Activated naive CD4-positive, alpha-beta T cell treated with anti-CD3 and anti-CD28 coated beads, Interleukin-2, amount 10 ng/mL, durations not matched to agents 7 days and 5 days (primary cell): Measurements from ENCODE around the gene UST.
"Not testable (repeated sequence)": the region's sequence is repeated elsewhere in the genome, so short reads cannot be mapped to it uniquely, and the experiment has no call there.

Source experiments
- CTCF ChIA-PET: fragments of 350-600 bp; sonication (Branson Sonifier 250); formaldehyde crosslinking; loops from one replicate; lab custom pipeline; 2021; ENCODE audit warnings: antibody characterized with exemption; lab: Charles Lee
- DNase-seq: peaks from one replicate; pipeline ENCODE4 v3.0.0-alpha.2; 2020
- H3K27ac Mint-ChIP-seq: one replicate; pipeline ENCODE4 v1.8.0; 2021; ENCODE audit warnings: mild to moderate bottlenecking, moderate library complexity, mixed read lengths
- H3K27me3 Mint-ChIP-seq: one replicate; pipeline ENCODE4 v1.8.0; 2021; ENCODE audit warnings: mild to moderate bottlenecking, mixed read lengths
- H3K36me3 Mint-ChIP-seq: one replicate; pipeline ENCODE4 v1.8.0; 2021; ENCODE audit warnings: mixed read lengths
- H3K4me1 Mint-ChIP-seq: one replicate; pipeline ENCODE4 v1.8.0; 2021; ENCODE audit warnings: mixed read lengths
- H3K4me3 Mint-ChIP-seq: one replicate; pipeline ENCODE4 v1.8.0; 2021; ENCODE audit warnings: mild to moderate bottlenecking, moderate library complexity, mixed read lengths
- H3K9me3 Mint-ChIP-seq: one replicate; pipeline ENCODE4 v1.8.0; 2021; ENCODE audit warnings: mixed read lengths

UST gene

DNA sequence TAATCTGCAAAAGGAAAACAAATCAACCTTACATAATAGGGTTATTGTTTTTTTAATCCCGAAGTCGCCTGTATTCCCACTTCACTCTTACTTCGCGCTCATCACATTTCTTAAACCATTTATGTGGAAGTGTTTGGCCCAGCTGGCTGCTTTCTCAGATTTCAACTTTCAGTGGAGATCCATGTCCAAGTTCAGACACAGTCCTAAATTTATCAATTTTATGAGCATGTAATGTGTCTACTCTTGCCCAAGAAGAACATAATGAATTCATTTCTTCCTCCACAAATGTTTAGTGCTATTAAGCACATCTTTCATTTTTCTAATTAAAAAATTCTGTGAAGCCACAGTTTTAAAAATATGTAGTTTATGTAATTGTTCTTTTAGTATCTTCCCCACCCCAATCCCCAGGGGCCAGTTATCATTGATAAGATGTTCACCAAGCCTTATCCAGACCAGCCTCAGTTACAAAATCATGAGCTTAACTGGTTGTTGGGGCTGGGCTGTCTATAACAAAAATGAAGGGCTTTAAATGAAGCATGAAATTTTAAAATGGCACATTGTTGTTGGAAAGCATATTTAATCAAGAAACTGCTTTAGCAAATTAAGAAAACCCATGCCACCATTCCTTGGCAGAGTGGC, 151.7 kb downstream of the UST start:
- CTCF ChIA-PET, result no interaction called here
- no peak overlapping the region for H3K4me3 Mint-ChIP-seq
- peaks cover 10% of the 10 kb centered on the region for H3K27me3 Mint-ChIP-seq
- no peak overlapping the region for H3K27ac Mint-ChIP-seq
- no peaks in the 10 kb centered on the region for H3K36me3 Mint-ChIP-seq
- DNase-seq, result no peak
- H3K4me1 Mint-ChIP-seq, result no peaks in the 10 kb centered on the region
- H3K9me3 Mint-ChIP-seq, result no peaks in the 10 kb centered on the region

DNA sequence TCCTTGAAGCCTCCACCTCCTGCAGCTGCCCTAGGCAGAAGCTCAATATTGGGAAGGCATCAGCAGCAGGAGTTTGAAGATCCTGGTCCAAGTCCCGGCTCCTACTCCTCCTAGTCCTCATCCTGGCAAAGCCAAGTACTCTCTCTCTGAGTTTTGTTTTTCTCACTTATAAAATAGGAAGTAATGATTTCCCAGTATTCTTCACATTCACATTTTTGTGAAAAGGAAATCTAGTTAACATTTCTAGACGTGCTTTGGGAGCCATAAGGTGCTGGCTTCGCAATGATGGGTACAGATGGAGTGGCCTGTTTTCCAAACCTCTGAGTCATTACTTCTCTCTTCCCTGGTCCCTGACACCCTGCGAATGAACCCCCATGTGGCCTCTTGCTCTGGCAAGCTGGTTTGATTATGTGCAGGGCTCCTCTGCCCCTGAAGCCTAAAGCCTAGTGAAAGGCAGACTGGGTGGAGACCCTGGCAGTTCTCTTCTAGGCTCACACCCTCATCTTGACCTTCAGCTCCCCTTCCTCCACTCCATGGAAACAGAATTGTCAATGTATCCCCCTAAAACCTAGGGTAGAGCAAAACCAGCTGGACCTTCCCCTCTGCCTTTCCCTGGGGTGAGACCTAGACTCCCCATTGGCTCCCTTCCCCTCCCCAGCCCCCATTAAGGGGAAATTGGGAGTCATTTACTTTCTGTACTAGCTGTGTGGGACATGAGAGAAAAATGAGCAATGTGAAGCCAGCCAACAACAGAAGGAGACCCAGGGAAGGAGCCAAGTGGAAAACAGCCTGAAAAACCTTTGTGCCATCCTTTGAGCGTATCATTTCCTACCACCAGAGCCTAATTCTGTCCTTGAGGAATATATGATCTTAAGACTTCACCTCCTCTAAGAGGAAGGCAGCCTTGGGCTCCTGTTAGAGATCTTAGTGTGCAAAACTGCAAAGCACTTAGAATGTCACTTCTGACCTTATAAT, 158.4 kb downstream of the UST start:
- no peaks in the 10 kb centered on the region for H3K36me3 Mint-ChIP-seq
- no peaks in the 10 kb centered on the region for H3K4me1 Mint-ChIP-seq
- H3K4me3 Mint-ChIP-seq, result no peak overlapping the region
- no peak overlapping the region for H3K27ac Mint-ChIP-seq
- DNase-seq, result no peak
- no peaks in the 10 kb centered on the region for H3K9me3 Mint-ChIP-seq
- CTCF ChIA-PET, result no interaction called here
- peaks cover 11% of the 10 kb centered on the region for H3K27me3 Mint-ChIP-seq

DNA sequence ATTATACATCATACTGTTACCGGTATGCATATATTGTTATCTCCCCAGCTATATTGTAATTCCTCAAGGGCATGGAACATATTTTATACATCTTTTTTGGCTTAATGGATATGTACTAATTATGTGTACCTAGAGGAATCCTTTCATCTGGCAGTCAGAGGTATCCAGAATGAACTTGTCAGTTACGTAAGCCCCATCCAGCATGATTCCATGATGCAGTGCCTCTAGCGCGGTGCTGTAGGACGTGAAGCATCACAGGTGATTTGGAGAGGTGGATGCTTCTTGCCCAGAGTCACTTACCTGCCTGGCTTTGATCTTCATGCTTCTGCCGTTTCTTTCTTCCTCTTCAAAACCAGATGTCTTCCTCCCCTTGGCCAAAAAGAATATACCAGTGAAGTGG, 159.1 kb downstream of the UST start:
- Mint-ChIP-seq H3K27me3 (peaks cover 18% of the 10 kb centered on the region), H3K4me1 (no peaks in the 10 kb centered on the region), H3K4me3 (no peak overlapping the region), H3K9me3 (no peaks in the 10 kb centered on the region), H3K36me3 (no peaks in the 10 kb centered on the region), H3K27ac (no peak overlapping the region)
- CTCF ChIA-PET, result no interaction called here
- no peak for DNase-seq

DNA sequence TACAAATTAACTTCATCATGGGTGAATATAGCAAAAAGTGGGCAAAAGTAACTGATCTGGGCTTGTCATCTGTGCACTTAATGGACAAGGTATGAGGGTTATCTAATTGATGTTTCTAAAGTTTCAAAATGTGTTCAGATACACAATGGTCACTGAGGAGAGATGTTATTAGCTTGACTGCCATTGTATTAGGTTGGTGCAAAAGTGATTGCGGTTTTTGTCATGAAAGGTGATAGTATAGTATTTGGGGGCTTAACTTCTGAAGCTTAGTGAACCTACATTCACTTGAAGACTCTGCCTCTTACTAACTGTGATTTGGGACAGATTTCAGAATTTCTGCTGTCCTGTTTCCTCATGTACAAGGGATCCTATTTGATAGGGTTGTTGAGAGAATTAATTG, 159.6 kb downstream of the UST start:
- Mint-ChIP-seq H3K27me3 (peaks cover 20% of the 10 kb centered on the region), H3K4me3 (no peak overlapping the region), H3K9me3 (no peaks in the 10 kb centered on the region), H3K27ac (no peak overlapping the region), H3K4me1 (no peaks in the 10 kb centered on the region), H3K36me3 (no peaks in the 10 kb centered on the region)
- no peak for DNase-seq
- CTCF ChIA-PET, result no interaction called here

DNA sequence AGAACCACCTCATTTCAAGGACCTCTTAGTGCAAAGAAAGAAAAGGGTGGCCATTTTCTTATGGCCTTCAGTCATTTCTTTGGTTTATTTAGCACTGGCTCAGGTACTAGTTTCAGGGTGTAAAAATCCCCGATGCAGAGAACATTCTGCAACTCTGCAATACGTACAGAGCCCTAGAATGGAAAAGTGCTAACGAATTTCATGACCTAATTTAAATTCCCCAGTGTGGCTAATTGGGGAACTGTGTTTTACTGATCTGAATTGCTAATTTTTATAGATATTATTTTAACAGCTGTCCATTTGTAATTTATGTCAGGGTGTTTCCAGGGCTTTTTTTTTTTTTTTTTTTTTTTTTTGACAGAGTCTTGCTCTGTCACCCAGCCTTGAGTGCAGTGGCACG, 160.7 kb downstream of the UST start:
- no peak overlapping the region for H3K27ac Mint-ChIP-seq
- CTCF ChIA-PET, result no interaction called here
- no peak for DNase-seq
- no peaks in the 10 kb centered on the region for H3K9me3 Mint-ChIP-seq
- H3K4me3 Mint-ChIP-seq, result no peak overlapping the region
- H3K27me3 Mint-ChIP-seq, result peaks cover 18% of the 10 kb centered on the region
- H3K4me1 Mint-ChIP-seq, result no peaks in the 10 kb centered on the region
- no peaks in the 10 kb centered on the region for H3K36me3 Mint-ChIP-seq

DNA sequence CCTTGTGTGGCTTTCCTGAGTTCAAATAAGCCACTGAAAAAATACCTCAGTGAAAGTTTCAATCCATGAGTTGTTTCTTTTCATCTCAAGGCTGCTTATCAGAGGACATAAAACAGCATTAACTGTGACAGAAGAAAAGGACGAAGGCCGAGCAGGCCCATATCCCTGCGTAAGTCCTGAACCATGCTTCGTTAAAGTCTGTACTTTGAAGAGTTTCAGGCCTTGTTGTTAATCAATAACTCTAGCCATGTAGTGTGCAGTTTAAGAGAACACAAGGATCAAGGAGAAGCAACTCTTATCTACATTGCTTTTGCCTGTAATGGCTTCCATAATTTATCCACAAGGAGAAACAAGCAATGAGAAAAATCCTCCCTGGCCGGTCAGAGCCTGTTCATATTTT, 165.4 kb downstream of the UST start:
- Mint-ChIP-seq H3K9me3 (peaks cover 5% of the 10 kb centered on the region), H3K4me3 (no peak overlapping the region), H3K27me3 (peaks cover 11% of the 10 kb centered on the region), H3K4me1 (no peaks in the 10 kb centered on the region), H3K27ac (no peak overlapping the region), H3K36me3 (no peaks in the 10 kb centered on the region)
- CTCF ChIA-PET, result no interaction called here
- no peak for DNase-seq

DNA sequence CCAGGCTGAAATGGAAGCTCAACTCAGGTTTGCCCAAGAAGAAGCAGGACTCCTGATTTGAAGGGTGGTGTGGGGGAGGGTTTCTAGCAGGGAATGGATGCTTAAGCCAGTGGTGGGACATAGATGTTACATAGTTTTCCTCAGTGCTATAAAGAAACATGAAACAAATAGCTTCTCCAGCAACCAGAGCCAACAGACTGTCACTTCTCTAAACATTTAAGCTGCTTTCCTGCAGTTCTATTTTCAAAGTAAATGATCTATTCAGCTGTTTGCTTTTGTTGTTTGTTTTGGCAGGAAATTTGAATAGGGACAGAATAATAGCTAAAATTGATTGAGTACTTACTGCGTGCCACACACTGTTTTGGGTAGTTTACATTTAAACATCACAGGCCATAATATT, 169.0 kb downstream of the UST start:
- H3K27ac Mint-ChIP-seq, result no peak overlapping the region

DNA sequence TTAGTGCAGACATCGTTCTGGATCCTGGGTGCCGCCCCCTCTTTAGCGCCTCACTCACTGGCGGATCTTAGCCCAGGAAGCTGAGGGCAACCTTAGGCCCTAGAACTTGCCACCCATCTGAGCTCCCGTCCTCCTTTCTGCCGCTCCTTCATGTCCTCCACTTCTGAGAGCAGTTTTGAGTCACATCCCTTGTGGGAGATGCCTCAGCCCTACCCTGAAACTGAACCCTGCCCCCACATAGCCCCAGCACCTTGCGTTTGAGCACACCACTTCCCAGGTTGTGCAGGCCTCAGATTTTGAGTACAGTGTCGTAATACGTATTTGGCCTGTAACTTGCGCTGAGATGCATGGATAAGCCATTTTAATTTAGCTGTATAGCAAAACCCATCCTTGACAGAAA, 169.7 kb downstream of the UST start:
- DNase-seq, H3K36me3 Mint-ChIP-seq, H3K27ac Mint-ChIP-seq, H3K4me3 Mint-ChIP-seq, H3K27me3 Mint-ChIP-seq, H3K9me3 Mint-ChIP-seq, H3K4me1 Mint-ChIP-seq, CTCF ChIA-PET: not testable (repeated sequence)

More for the DNA sequence above, 169.0 kb downstream of the UST start:
- Mint-ChIP-seq H3K36me3 (no peaks in the 10 kb centered on the region), H3K4me1 (no peaks in the 10 kb centered on the region), H3K9me3 (peaks cover 8% of the 10 kb centered on the region), H3K27me3 (peaks cover 3% of the 10 kb centered on the region), H3K4me3 (no peak overlapping the region)
- DNase-seq, result no peak
- CTCF ChIA-PET, result no interaction called here

DNA sequence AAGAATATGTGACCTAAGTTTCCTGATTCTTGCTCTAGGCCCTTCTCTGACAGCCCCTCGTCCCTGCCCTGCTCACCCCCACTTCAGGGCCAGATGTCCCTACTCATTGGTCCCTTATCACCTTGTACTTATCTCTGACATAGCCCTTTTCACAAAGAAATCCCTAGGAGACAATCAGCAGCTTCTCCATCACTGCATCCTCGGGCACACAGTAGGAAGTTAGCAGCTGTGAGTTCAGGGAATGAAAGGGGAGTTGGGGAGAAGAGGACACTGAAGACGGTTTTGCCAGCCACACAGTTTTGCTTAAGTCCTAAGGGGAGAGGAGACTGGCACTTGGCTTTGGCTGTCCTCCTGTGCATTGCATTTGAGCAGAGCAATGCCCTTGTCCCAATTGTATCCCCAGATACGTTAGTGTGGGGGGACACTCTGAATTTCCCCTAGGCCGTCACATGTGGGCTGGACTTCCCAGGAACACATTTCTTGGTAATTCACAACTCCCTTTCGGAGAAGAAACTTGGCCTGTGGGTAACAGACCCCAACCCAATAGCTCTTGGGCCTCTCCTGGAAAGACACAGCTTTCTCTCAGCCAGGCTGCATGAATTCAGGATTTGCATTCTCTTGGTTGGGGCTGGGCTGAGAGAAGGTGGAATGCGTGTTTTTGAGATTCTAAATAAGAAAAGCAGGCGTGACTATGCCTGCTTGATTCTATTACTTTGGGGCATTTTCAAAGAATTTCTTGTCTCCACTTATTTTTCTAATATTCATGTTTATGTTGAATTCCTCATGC, 177.6 kb downstream of the UST start:
- Mint-ChIP-seq H3K27ac (no peak overlapping the region), H3K27me3 (peaks cover 14% of the 10 kb centered on the region), H3K4me1 (no peaks in the 10 kb centered on the region), H3K4me3 (no peak overlapping the region), H3K36me3 (no peaks in the 10 kb centered on the region), H3K9me3 (no peaks in the 10 kb centered on the region)
- CTCF ChIA-PET, result no interaction called here
- no peak for DNase-seq

DNA sequence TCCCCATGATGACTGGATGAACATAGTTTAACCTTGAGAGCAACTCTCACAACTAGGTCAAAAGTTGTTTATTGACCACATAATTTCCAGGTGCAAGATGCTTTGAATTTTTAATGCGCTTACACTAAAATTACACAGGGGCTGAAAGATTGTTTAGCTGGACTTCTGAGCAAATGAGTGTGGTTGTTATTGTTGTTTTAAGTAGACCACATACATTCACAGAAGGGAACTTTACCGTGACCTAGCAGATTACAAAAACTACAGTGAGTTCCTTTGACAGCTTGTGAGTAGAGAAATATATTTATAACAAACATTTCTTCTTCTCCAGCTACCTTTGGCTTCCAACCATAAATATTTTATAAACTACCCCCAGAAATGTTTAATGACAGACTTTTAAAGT, 178.9 kb downstream of the UST start:
- H3K4me1 Mint-ChIP-seq, result no peaks in the 10 kb centered on the region
- H3K9me3 Mint-ChIP-seq, result no peaks in the 10 kb centered on the region
- no peak overlapping the region for H3K27ac Mint-ChIP-seq
- H3K4me3 Mint-ChIP-seq, result no peak overlapping the region
- CTCF ChIA-PET, result no interaction called here
- no peaks in the 10 kb centered on the region for H3K36me3 Mint-ChIP-seq
- peaks cover 14% of the 10 kb centered on the region for H3K27me3 Mint-ChIP-seq
- no peak for DNase-seq

DNA sequence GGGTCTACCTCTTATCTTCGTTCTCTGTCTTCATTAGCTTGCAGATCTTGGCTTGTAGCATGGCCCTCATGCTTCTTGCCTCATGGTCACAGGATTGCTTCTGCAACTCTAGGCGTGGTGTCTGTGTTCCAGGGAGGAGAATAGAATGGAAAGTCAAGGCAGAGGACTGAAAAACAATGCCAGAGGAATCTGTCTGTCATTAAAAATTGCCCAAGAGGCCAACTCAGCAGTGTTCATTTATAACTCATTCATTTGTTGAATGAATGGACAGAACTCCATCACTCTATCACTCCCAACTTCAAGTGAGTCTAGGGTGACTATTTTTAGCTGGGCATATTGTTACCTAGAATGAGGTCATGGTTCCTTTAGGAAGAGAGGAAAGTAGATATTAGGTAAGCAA, 179.6 kb downstream of the UST start:
- no peak overlapping the region for H3K4me3 Mint-ChIP-seq
- CTCF ChIA-PET, result no interaction called here
- H3K27me3 Mint-ChIP-seq, result peaks cover 14% of the 10 kb centered on the region
- no peaks in the 10 kb centered on the region for H3K36me3 Mint-ChIP-seq
- DNase-seq, result no peak
- no peak overlapping the region for H3K27ac Mint-ChIP-seq
- no peaks in the 10 kb centered on the region for H3K9me3 Mint-ChIP-seq
- no peaks in the 10 kb centered on the region for H3K4me1 Mint-ChIP-seq

DNA sequence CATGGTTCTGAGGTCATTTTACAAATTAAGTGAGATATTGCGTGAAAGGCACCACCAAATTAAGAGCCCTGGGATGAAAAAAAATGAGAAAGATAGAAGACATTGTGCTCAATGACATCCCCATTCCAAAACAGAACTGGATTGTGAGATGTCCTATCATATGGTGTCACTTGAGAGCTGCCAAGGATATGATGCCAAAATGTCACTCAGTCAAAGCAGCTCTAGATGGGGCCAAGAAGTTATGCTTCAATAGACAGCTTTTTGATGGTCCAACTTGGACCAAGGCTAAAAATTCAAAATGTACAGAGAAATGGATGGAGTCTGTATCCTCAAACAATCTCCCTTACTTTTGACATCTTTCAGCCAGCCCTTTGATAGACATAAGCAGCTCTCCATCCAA, 180.8 kb downstream of the UST start:
- DNase-seq, result no peak
- Mint-ChIP-seq H3K27ac (no peak overlapping the region), H3K9me3 (no peaks in the 10 kb centered on the region), H3K4me3 (no peak overlapping the region), H3K4me1 (no peaks in the 10 kb centered on the region), H3K36me3 (no peaks in the 10 kb centered on the region), H3K27me3 (peaks cover 11% of the 10 kb centered on the region)
- CTCF ChIA-PET, result interaction anchor here (0.6 kb wide), 1 partner anchor 367 kb away, joined by 5 read pairs; no protein-coding TSS in a partner anchor

DNA sequence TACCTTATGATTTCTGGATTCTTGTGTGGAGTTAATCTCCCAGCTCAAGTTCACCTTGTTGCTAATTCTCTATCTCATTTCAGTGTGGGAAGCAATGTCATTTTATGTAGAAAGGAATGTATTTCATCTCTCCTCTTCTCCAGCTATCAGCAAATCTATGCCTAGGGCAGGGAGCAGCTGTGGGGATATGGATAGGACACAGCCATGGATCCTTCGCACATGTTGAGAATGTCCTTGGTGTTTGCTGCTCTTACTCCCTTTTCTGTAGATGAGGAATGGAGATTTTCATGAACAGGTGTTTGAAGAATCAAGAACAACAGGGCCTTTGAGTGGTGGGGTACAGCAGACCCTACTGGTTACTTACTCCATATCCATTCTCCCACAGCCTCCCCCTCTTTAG, 182.0 kb downstream of the UST start:
- DNase-seq, result no peak
- no peak overlapping the region for H3K4me3 Mint-ChIP-seq
- no peaks in the 10 kb centered on the region for H3K36me3 Mint-ChIP-seq
- H3K27me3 Mint-ChIP-seq, result peaks cover 16% of the 10 kb centered on the region
- no peaks in the 10 kb centered on the region for H3K9me3 Mint-ChIP-seq
- no peaks in the 10 kb centered on the region for H3K4me1 Mint-ChIP-seq
- CTCF ChIA-PET, result interaction anchor here (1.3 kb wide), 1 partner anchor 369 kb away, joined by 3 read pairs; no protein-coding TSS in a partner anchor
- no peak overlapping the region for H3K27ac Mint-ChIP-seq

DNA sequence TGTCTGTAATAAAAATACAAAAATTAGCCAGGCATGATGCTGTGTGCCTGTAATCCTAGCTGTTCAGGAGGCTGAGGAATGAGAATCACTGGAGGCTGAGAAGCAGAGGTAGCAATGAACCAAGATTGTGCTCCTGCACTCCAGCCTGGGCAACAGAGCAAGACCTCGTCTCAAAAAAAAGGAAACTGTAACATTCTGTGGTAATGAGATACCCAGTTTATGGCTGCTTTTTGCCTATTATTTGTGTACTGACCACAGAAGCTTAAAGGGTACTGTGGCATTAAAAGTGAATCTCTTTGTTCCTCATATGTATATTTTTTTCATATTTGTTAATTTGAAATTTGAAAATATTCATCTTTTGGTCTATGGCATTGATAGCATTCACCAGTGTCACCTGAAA, 185.4 kb downstream of the UST start:
- no peak for DNase-seq
- H3K36me3 Mint-ChIP-seq, result no peaks in the 10 kb centered on the region
- H3K9me3 Mint-ChIP-seq, result no peaks in the 10 kb centered on the region
- H3K27ac Mint-ChIP-seq, result no peak overlapping the region
- CTCF ChIA-PET, result no interaction called here
- no peaks in the 10 kb centered on the region for H3K4me1 Mint-ChIP-seq
- H3K27me3 Mint-ChIP-seq, result peaks cover 19% of the 10 kb centered on the region
- H3K4me3 Mint-ChIP-seq, result no peak overlapping the region
